HepG2 (cell line): ENCODE results near the gene SMIM13. TPM values are rescaled to one million over a fixed set of nuclear protein-coding genes. Genes with fewer than 3 reads are reported as not detected.

Experiments used
- CENPX ChIP-seq: sonication (generic); formaldehyde crosslinking; IDR thresholded peaks from 2 replicates; pipeline ENCODE4 v1.9.0; 2021; ENCODE audit warnings: mild to moderate bottlenecking, missing genetic modification reagents, moderate library complexity
- DRAP1 ChIP-seq: IDR thresholded peaks from 2 replicates; pipeline ENCODE4 v1.6.1; 2016; ENCODE audit warnings: missing genetic modification reagents, missing compliant biosample characterization
- GMEB1 ChIP-seq: sonication (generic); formaldehyde crosslinking; IDR thresholded peaks from 2 replicates; pipeline ENCODE4 v1.5.1; 2020; ENCODE audit warnings: missing genetic modification reagents, mild to moderate bottlenecking, borderline replicate concordance
- HOMEZ ChIP-seq: IDR thresholded peaks from 2 replicates; pipeline ENCODE4 v1.6.1; 2016; ENCODE audit warnings: low read depth
- KMT2B ChIP-seq: IDR thresholded peaks from 2 replicates; pipeline ENCODE4 v1.6.1; 2016; ENCODE audit warnings: missing genetic modification reagents, missing compliant biosample characterization
- MBD4 ChIP-seq: IDR thresholded peaks from 2 replicates; pipeline ENCODE4 v1.6.1; 2012; ENCODE audit warnings: low read length, inconsistent platforms, borderline replicate concordance
- MXD1 ChIP-seq: sonication (generic); formaldehyde crosslinking; IDR thresholded peaks from 2 replicates; pipeline ENCODE4 v1.4.0; 2020; ENCODE audit warnings: mild to moderate bottlenecking, missing genetic modification reagents
- NFE2L2 ChIP-seq: fragments of 150-350 bp; IDR thresholded peaks from 2 replicates; pipeline ENCODE4 v1.6.1; 2014; ENCODE audit warnings: low read length
- NFIB ChIP-seq: sonication (generic); formaldehyde crosslinking; IDR thresholded peaks from 2 replicates; pipeline ENCODE4 v1.9.0; 2021; ENCODE audit warnings: missing genetic modification reagents, mild to moderate bottlenecking, borderline replicate concordance
- PHF5A ChIP-seq: IDR thresholded peaks from one replicate; pipeline ENCODE4 v1.6.1; 2018; ENCODE audit warnings: low read depth, missing genetic modification reagents; ENCODE audit not compliant: unreplicated experiment
- POLR2AphosphoS5 ChIP-seq: IDR thresholded peaks from 2 replicates; pipeline ENCODE4 v1.6.1; 2012; ENCODE audit warnings: low read depth, low read length
- PREB ChIP-seq: sonication (generic); formaldehyde crosslinking; IDR thresholded peaks from 2 replicates; pipeline ENCODE4 v1.4.0; 2020; ENCODE audit warnings: missing genetic modification reagents
- TCF12 ChIP-seq, 2 experiments: fragments of 450-650 bp in 1 of 2; sonication (generic) in 1 of 2; formaldehyde crosslinking in 1 of 2; IDR thresholded peaks; 2 replicates each; pipeline versions ENCODE4 v1.6.1 to v1.8.0; 2017 to 2022; ENCODE audit warnings: antibody characterized with exemption in 1 of 2, mild to moderate bottlenecking in 1 of 2, missing genetic modification reagents in 1 of 2, moderate library complexity in 1 of 2
- THYN1 ChIP-seq: sonication (generic); formaldehyde crosslinking; IDR thresholded peaks from 2 replicates; pipeline ENCODE4 v1.8.1; 2023; ENCODE audit warnings: low read depth, mild to moderate bottlenecking, moderate library complexity, missing genetic modification reagents, borderline replicate concordance
- XBP1 ChIP-seq: sonication (generic); formaldehyde crosslinking; IDR thresholded peaks from 2 replicates; pipeline ENCODE4 v1.5.0; 2020; ENCODE audit warnings: missing genetic modification reagents
- ZKSCAN1 ChIP-seq: fragments of 150-350 bp; IDR thresholded peaks from 2 replicates; pipeline ENCODE4 v1.6.1; 2014; ENCODE audit warnings: low read length
- ZNF281 ChIP-seq: sonication (generic); formaldehyde crosslinking; IDR thresholded peaks from 2 replicates; pipeline ENCODE4 v1.4.0; 2020; ENCODE audit warnings: missing genetic modification reagents, borderline replicate concordance
- ZNF337 ChIP-seq: sonication (generic); formaldehyde crosslinking; IDR thresholded peaks from 2 replicates; pipeline ENCODE4 v1.5.1; 2020; ENCODE audit warnings: missing genetic modification reagents, low read depth, mild to moderate bottlenecking, borderline replicate concordance
- ZNF674 ChIP-seq: sonication (generic); formaldehyde crosslinking; IDR thresholded peaks from 2 replicates; pipeline ENCODE4 v1.5.0; 2020; ENCODE audit warnings: low read depth, mild to moderate bottlenecking, missing genetic modification reagents
- ZNF773 ChIP-seq: sonication (generic); formaldehyde crosslinking; IDR thresholded peaks from 2 replicates; pipeline ENCODE4 v1.4.0; 2020; ENCODE audit warnings: missing genetic modification reagents, borderline replicate concordance
- polyA plus RNA-seq, 8 experiments: library from polyadenylated mRNA; depleted of rRNA in 3 of 8; stranded (reverse) in 7 of 8; unstranded in 1 of 8; fragments of >200 nt; fragmentation: Illumina TruSeq in 4 of 8; extraction: Trizol in 4 of 8; gene quantifications; 2 replicates each; pipeline versions ENCODE4 v1.2.1 to v1.2.3, GENCODE V29; 2011 to 2016; ENCODE audit warnings: low read depth in 4 of 8, missing spikeins in 1 of 8, mixed read lengths in 1 of 8; ENCODE audit not compliant: insufficient read depth in 1 of 8
- total RNA-seq, 5 experiments: library from RNA; depleted of rRNA; stranded (reverse); fragments of >200 nt; fragmentation: Illumina TruSeq; extraction: Trizol; gene quantifications; 2 replicates each; pipeline ENCODE4 v1.2.3, GENCODE V29; 2016; ENCODE audit warnings: low read depth in 1 of 5

SMIM13 gene
- total and polyA plus RNA-seq, 2 of the 13 experiments (the other 11 are each of a cell fraction or from before 2014, with no cell fraction given), result 2.7 to 10.2 TPM

- TF ChIP-seq PREB (CRISPR knock-in tag) (no peak; the same call in 1 of the 2 replicates), DRAP1 (CRISPR knock-in tag) (no peak; the same call in none of the 2 replicates), MXD1 (peak; percentile 94), THYN1 (CRISPR knock-in tag) (no peak), CENPX (CRISPR knock-in tag) (no peak), XBP1 (CRISPR knock-in tag) (no peak), PHF5A (CRISPR knock-in tag) (peak; percentile 87), NFIB (CRISPR knock-in tag) (no peak), ZNF337 (0 out of 2 replicates have a peak, but pooled peaks have one; percentile 9), TCF12 (IDR thresholded peaks at IDR 0.05) (no peak), TCF12 (CRISPR knock-in tag; IDR thresholded peaks at IDR 0.05) (peak; percentile 36; the same call in 1 of the 2 replicates), KMT2B (CRISPR knock-in tag) (peak; percentile 94), HOMEZ (peak; percentile 58), NFE2L2 (no peak), ZNF674 (CRISPR knock-in tag) (no peak; the same call in 1 of the 2 replicates), ZNF281 (CRISPR knock-in tag) (peak; percentile 9; the same call in 1 of the 2 replicates), ZNF773 (CRISPR knock-in tag) (no peak), GMEB1 (CRISPR knock-in tag) (peak; percentile 82; the same call in 1 of the 2 replicates), POLR2AphosphoS5 (peak; percentile 72), ZKSCAN1 (no peak; the same call in 1 of the 2 replicates), MBD4 (no peak)
These were observed at the start of gene SMIM13 (continued) for GRCh38 chr6:11093626-11094410.
